Measurements from ENCODE around the gene CST9. TPM values are rescaled to one million over a fixed set of nuclear protein-coding genes. Genes with fewer than 3 reads are reported as not detected.

Gene CST9
- total and polyA plus RNA-seq, 12 donors, result not detected

DNA sequence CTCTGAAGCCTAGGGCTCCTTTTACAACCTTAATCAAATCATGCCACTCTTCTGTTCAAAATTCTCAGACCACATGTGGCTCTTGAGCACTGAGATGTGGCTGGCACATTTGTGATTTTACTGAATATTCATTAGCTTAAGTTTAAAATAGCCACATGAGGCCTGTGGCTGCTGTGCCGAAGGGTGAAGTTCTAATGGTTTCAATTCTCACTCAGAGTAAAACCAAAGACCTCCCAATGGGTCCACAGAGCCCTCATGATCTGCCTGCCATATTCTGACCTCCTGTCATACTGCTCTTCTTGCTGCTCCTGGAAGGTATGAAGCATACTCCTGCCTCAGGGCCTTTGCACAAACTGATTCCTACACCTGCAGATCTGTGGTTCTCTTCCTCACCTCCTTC lies 39.9 kb upstream of the CST9 start:
- DNase-seq, result no peak
- no peaks in the 10 kb centered on the region for H3K27me3 ChIP-seq

DNA sequence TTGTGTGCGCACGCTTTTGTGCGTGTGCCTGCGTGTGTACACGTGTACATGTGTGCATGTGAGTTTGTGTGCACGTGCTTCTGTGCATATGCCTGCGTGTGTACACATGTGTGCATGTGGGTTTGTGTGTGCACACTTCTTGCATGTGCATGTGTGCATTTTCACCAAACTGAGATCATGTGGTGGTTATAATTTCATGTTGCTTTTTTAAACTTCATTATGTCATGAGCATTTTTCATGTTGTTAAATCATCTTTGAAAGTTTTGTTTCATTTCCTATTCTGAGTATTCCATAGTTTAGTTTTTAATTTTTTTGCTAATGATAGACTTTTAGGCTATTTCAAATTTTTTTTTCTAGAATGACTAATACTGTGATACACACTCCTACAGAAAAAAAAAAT lies 38.4 kb upstream of the CST9 start:
- Histone ChIP-seq H3K27ac (no peak overlapping the region), H3K4me3 (no peak overlapping the region), H3K36me3 (no peaks in the 10 kb centered on the region), H3K27me3 (no peaks in the 10 kb centered on the region), H3K4me1 (peaks cover 0 to 47% (median 7%) of the 10 kb centered on the region in 9 donors), H3K9me3 (no peaks in the 10 kb centered on the region)
- TF ChIP-seq, protein P1, sequence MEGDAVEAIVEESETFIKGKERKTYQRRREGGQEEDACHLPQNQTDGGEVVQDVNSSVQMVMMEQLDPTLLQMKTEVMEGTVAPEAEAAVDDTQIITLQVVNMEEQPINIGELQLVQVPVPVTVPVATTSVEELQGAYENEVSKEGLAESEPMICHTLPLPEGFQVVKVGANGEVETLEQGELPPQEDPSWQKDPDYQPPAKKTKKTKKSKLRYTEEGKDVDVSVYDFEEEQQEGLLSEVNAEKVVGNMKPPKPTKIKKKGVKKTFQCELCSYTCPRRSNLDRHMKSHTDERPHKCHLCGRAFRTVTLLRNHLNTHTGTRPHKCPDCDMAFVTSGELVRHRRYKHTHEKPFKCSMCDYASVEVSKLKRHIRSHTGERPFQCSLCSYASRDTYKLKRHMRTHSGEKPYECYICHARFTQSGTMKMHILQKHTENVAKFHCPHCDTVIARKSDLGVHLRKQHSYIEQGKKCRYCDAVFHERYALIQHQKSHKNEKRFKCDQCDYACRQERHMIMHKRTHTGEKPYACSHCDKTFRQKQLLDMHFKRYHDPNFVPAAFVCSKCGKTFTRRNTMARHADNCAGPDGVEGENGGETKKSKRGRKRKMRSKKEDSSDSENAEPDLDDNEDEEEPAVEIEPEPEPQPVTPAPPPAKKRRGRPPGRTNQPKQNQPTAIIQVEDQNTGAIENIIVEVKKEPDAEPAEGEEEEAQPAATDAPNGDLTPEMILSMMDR (IDR thresholded peaks at IDR 0.05), result no peak
- intact Hi-C loops (cut with DNase I), result no loop called here
- 95% methylated on average over 7 of the region's 7 CpGs for WGBS, 2 donors
- ATAC-seq (no peak), DNase-seq (no peak)

More for the DNA sequence above, 39.9 kb upstream of the CST9 start:
- intact Hi-C loops (cut with DNase I), result no loop called here
- TF ChIP-seq, protein P1 (IDR thresholded peaks at IDR 0.05), result no peak
- H3K4me3 ChIP-seq, result no peak overlapping the region
- no peak for ATAC-seq
- H3K36me3 ChIP-seq, result no peaks in the 10 kb centered on the region
- peaks cover 0 to 47% (median 7%) of the 10 kb centered on the region in 9 donors for H3K4me1 ChIP-seq
- H3K9me3 ChIP-seq, result no peaks in the 10 kb centered on the region
- 84 to 100% methylated on average over 1 of the region's 1 CpG for WGBS, 2 donors
- H3K27ac ChIP-seq, result no peak overlapping the region

DNA sequence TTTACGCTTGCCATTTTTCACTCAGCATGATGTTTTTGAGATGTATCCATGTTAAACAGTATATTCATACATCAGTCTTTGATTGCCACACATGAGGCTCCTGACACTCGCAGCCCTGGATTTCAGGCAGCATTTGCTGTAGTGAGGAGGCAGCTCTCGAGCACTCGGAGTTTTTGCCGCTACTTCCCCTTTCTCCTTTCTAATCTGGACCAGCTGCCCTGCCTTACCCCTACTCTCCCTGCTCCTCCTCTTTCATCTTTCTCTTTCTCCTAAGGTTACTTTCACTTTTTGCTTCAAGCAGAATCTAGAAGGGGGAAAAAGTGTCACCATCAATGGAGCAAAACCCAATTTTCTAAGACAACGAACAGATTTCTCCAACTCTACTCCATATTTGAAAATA lies 37.9 kb upstream of the CST9 start:
- ATAC-seq (no peak), DNase-seq (no peak)
- no peaks in the 10 kb centered on the region for H3K27me3 ChIP-seq
- H3K4me3 ChIP-seq, result no peak overlapping the region
- 75 to 84% methylated on average over 6 of the region's 6 CpGs for WGBS, 2 donors
- intact Hi-C loops (cut with DNase I), result no loop called here
- no peak overlapping the region for H3K27ac ChIP-seq
- H3K9me3 ChIP-seq, result no peaks in the 10 kb centered on the region
- TF ChIP-seq, protein P1 (IDR thresholded peaks at IDR 0.05), result no peak
- peaks cover 0 to 47% (median 7%) of the 10 kb centered on the region in 9 donors for H3K4me1 ChIP-seq
- H3K36me3 ChIP-seq, result no peaks in the 10 kb centered on the region

DNA sequence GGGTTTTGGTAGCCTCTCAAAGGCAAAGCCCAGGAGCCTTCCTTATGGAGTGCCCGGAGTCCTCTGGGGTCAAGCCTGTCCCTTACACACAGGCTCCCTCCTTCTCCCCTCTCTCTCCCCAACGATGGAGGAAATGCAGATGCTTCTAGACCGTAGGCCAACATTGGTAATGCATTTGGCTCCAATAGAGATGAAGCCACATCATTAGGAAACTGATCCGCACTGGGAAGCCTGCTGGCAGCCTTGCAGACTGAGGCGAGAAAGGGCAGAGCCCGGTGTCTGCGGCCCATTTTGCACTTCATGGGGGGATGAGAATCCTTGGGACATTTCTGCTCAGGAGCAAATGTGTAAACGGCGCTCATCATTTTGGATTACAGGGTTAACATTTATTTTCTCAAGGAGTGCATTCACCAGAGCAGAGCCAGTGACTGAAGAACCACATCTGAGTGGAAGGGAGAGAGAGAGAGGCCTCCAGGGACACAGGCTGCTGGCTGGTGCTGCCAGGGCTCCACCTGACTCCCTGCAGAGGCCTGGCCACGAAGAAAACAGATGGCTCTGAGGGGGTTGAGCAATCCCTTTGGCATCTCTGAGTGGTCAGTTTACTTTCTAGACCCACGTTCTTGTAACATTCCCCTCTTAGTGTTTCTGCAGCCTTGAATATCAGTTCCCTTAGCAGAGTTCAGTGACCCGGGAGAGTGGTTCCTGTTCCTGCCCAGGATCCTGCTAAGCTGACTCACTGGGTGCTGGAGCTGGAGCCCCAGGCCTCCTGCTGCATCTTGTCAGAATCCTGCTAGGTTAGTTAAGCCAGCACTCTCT lies 36.4 kb upstream of the CST9 start:
- no peak overlapping the region for H3K4me3 ChIP-seq
- H3K9me3 ChIP-seq, result no peaks in the 10 kb centered on the region
- no peaks in the 10 kb centered on the region for H3K36me3 ChIP-seq
- peak in 1 of 8 donors; percentile 14 for ATAC-seq
- peak overlapping the region in 3 of 10 donors; percentile 13 to 42 (median 14) for H3K27ac ChIP-seq
- H3K27me3 ChIP-seq, result no peaks in the 10 kb centered on the region
- TF ChIP-seq, protein P1 (IDR thresholded peaks at IDR 0.05), result no peak
- 59 to 60% methylated on average over 12 of the region's 12 CpGs for WGBS, 2 donors
- peaks cover 0 to 41% (median 7%) of the 10 kb centered on the region in 9 donors for H3K4me1 ChIP-seq
- intact Hi-C loops (cut with DNase I), result no loop called here
- no peak for DNase-seq

All from heart right ventricle (tissue), 16 donors.